CD4-positive, alpha-beta T cell treated with Interleukin-12 subunit alpha and Interleukin-12 subunit beta, for 1 hour (primary cell): Measurements from ENCODE around the gene KRTAP5-2.
A peak's percentile ranks its signal among the peaks of the same experiment; 100 is the strongest.

Source experiments
- DNase-seq: peaks from one replicate; pipeline ENCODE4 v3.0.0-alpha.2; 2020

The KRTAP5-2 gene

GRCh38 chr11:1565904-1566247 lies 32.2 kb downstream of the KRTAP5-2 start:
- no peak for DNase-seq

GRCh38 chr11:1565173-1565903 lies 32.8 kb downstream of the KRTAP5-2 start:
- DNase-seq, result no peak

GRCh38 chr11:1564535-1565172 lies 33.4 kb downstream of the KRTAP5-2 start:
- DNase-seq, result peak; percentile 30

GRCh38 chr11:1563697-1564534 lies 34.2 kb downstream of the KRTAP5-2 start:
- DNase-seq, result no peak

- DNase-seq, result no peak
Observed at GRCh38 chr11:1563149-1563638, 34.9 kb downstream of the KRTAP5-2 start.

GRCh38 chr11:1562469-1563148 lies 35.5 kb downstream of the KRTAP5-2 start:
- DNase-seq, result no peak

GRCh38 chr11:1561955-1562354 lies 36.1 kb downstream of the KRTAP5-2 start:
- no peak for DNase-seq

GRCh38 chr11:1561266-1561665 lies 36.8 kb downstream of the KRTAP5-2 start:
- no peak for DNase-seq

GRCh38 chr11:1560649-1561251 lies 37.3 kb downstream of the KRTAP5-2 start:
- no peak for DNase-seq

GRCh38 chr11:1560002-1560648 lies 38.0 kb downstream of the KRTAP5-2 start:
- DNase-seq, result no peak

GRCh38 chr11:1559111-1559951 lies 38.8 kb downstream of the KRTAP5-2 start:
- DNase-seq, result peak; percentile 12

- DNase-seq, result no peak
Observed at GRCh38 chr11:1558775-1559110, 39.4 kb downstream of the KRTAP5-2 start.

GRCh38 chr11:1557904-1558774 lies 40.0 kb downstream of the KRTAP5-2 start:
- DNase-seq, result peak; percentile 10

- no peak for DNase-seq
Observed at GRCh38 chr11:1557051-1557884, 40.8 kb downstream of the KRTAP5-2 start.

GRCh38 chr11:1556278-1556902 lies 41.7 kb downstream of the KRTAP5-2 start:
- DNase-seq, result no peak

- DNase-seq, result no peak
Observed at GRCh38 chr11:1555713-1556153, 42.4 kb downstream of the KRTAP5-2 start.

- DNase-seq, result peak; percentile 16
Observed at GRCh38 chr11:1554981-1555712, 42.9 kb downstream of the KRTAP5-2 start.
